NB4 (cell line): ENCODE measurements around the gene ACOT11.

Source experiments
- DNase-seq: peaks from one replicate; pipeline ENCODE4 v3.0.0; 2010; ENCODE audit warnings: low read depth
- H3K4me3 ChIP-seq: one replicate; pipeline ENCODE4 v1.5.1; 2011; ENCODE audit warnings: mild to moderate bottlenecking, low read depth, low read length, moderate library complexity
- CTCF ChIP-seq: IDR thresholded peaks from one replicate; pipeline ENCODE4 v1.5.1; 2012; ENCODE audit warnings: low read depth, low read length
- MAX ChIP-seq: IDR thresholded peaks from 2 replicates; pipeline ENCODE4 v1.6.1; 2011; ENCODE audit warnings: low read depth, low read length
- MYC ChIP-seq: IDR thresholded peaks from 2 replicates; pipeline ENCODE4 v1.6.1; 2011; ENCODE audit warnings: low read depth, low read length
- POLR2A ChIP-seq: IDR thresholded peaks from 2 replicates; pipeline ENCODE4 v1.6.1; 2011; ENCODE audit warnings: mild to moderate bottlenecking; ENCODE audit not compliant: insufficient read length; ENCODE audit errors: extremely low read depth

Gene ACOT11

GRCh38 chr1:54614024-54614423, 66.0 kb downstream of the ACOT11 start:
- no peak for DNase-seq
- TF ChIP-seq POLR2A, result no peak
- TF ChIP-seq MYC, result no peak
- TF ChIP-seq MAX, result no peak
- no peak for TF ChIP-seq CTCF
- H3K4me3 ChIP-seq, result no peak overlapping the region

GRCh38 chr1:54614563-54614962, 66.5 kb downstream of the ACOT11 start:
- H3K4me3 ChIP-seq, result no peak overlapping the region
- no peak for DNase-seq
- TF ChIP-seq MAX (no peak), POLR2A (no peak), CTCF (no peak)

- peak; percentile 26 for DNase-seq
- H3K4me3 ChIP-seq, result no peak overlapping the region
- TF ChIP-seq CTCF (no peak), MAX (no peak), POLR2A (no peak), MYC (no peak)
These were observed 67.7 kb downstream of the ACOT11 start for GRCh38 chr1:54615531-54616279.

GRCh38 chr1:54619749-54620148, 71.7 kb downstream of the ACOT11 start:
- no peak overlapping the region for H3K4me3 ChIP-seq
- TF ChIP-seq MAX, result no peak
- DNase-seq, result no peak

GRCh38 chr1:54623216-54624007, 75.4 kb downstream of the ACOT11 start, which contains the start of gene FAM151A:
Gene FAM151A, minus strand, starts transcription at chr1:54623525. Its CDS starts 130 bp downstream, at chr1:54623395.
- no peak for DNase-seq
- TF ChIP-seq CTCF (no peak), MAX (no peak), POLR2A (no peak), MYC (no peak)
- H3K4me3 ChIP-seq, result no peak within 1 kb of the TSS
